Panc1 (cell line): Measurements from ENCODE around the gene HSPB9. TPM values are rescaled to one million over a fixed set of nuclear protein-coding genes. Genes with fewer than 3 reads are reported as not detected.

ENCODE experiments used
- ATAC-seq: fragments of 200-7000 bp; cut with Tn5 transposase; 2 replicates; pipeline ENCODE4 v1.9.1; 2020; ENCODE audit warnings: mild to moderate bottlenecking, moderate library complexity
- BruUV-seq: library from RNA; stranded (reverse); fragments of 400-500 nt; replicated peaks from 2 replicates; lab custom pipeline; 2021; lab: Mats Ljungman, UMichigan
- CTCF ChIA-PET: fragments of 300-600 bp; sonication (Branson Sonifier 250); formaldehyde crosslinking; loops from one replicate; lab custom pipeline; 2022; ENCODE audit warnings: antibody characterized with exemption; lab: Charles Lee
- POLR2A ChIA-PET: fragments of 300-600 bp; sonication (Branson Sonifier 250); formaldehyde crosslinking; loops from one replicate; lab custom pipeline; 2022; ENCODE audit warnings: antibody characterized with exemption; lab: Charles Lee
- DNase-seq: peaks from one replicate; pipeline ENCODE4 v3.0.0-alpha.2; 2010; ENCODE audit warnings: low read depth, low spot score
- H3K27ac ChIP-seq: 2 replicates; pipeline ENCODE4 v1.5.1; 2011; ENCODE audit warnings: mild to moderate bottlenecking, low read length, inconsistent platforms
- H3K27me3 ChIP-seq: fragments of 200-500 bp; sonication (Bioruptor generic); 2 replicates; pipeline ENCODE4 v1.6.0; 2014; ENCODE audit warnings: low read length, inconsistent platforms; ENCODE audit not compliant: control insufficient read depth, insufficient read depth
- H3K36me3 ChIP-seq: fragments of 200-500 bp; sonication (Bioruptor generic); 2 replicates; pipeline ENCODE4 v1.5.1; 2014; ENCODE audit warnings: inconsistent platforms, mild to moderate bottlenecking, low read length, moderate library complexity; ENCODE audit not compliant: control insufficient read depth, insufficient read depth
- H3K4me1 ChIP-seq: 2 replicates; pipeline ENCODE4 v1.5.1; 2011; ENCODE audit warnings: inconsistent platforms, mild to moderate bottlenecking, low read length, moderate library complexity; ENCODE audit not compliant: control insufficient read depth, insufficient read depth
- H3K4me3 ChIP-seq, 2 experiments: 2 replicates each; pipeline ENCODE4 v1.5.1; 2011 to 2012; ENCODE audit warnings: low read depth in 2 of 2, low read length in 2 of 2, mild to moderate bottlenecking in 2 of 2, inconsistent platforms in 1 of 2, moderate library complexity in 1 of 2
- H3K9me3 ChIP-seq: fragments of 200-500 bp; sonication (Bioruptor generic); 2 replicates; pipeline ENCODE4 v1.5.1; 2014; ENCODE audit warnings: low read depth, mild to moderate bottlenecking, inconsistent platforms, low read length, moderate library complexity; ENCODE audit not compliant: control insufficient read depth, insufficient read depth
- POLR2AphosphoS5 ChIP-seq: IDR thresholded peaks from 2 replicates; pipeline ENCODE4 v1.6.1; 2012; ENCODE audit warnings: mild to moderate bottlenecking, low read depth, low read length, moderate library complexity
- REST ChIP-seq, 2 experiments: IDR thresholded peaks; 2 replicates each; pipeline ENCODE4 v1.6.1; 2011 to 2012; ENCODE audit warnings: low read depth in 2 of 2, control low read depth in 1 of 2, low read length in 1 of 2, mild to moderate bottlenecking in 1 of 2, moderate library complexity in 1 of 2; ENCODE audit not compliant: insufficient read depth in 1 of 2
- SIN3A ChIP-seq: IDR thresholded peaks from 2 replicates; pipeline ENCODE4 v1.6.1; 2012; ENCODE audit warnings: low read depth, mild to moderate bottlenecking, low read length, moderate library complexity, borderline replicate concordance; ENCODE audit not compliant: insufficient read depth
- TCF7L2 ChIP-seq: IDR thresholded peaks from 2 replicates; pipeline ENCODE4 v1.6.1; 2011; ENCODE audit warnings: mild to moderate bottlenecking, low read depth, low read length, inconsistent platforms
- in situ Hi-C: cut with HindIII; loops from 2 replicates; pipeline ENCODE4 v1.10.0; 2016; ENCODE audit warnings: low sequenced_read_pairs, low pct_unique_long_range_greater_than_20kb
- intact Hi-C: fragments of 100-400 bp; cut with micrococcal nuclease; formaldehyde crosslinking; loops from one replicate; pipeline ENCODE4 v1.10.0; 2022; ENCODE audit not compliant: unreplicated experiment
- total RNA-seq: library from RNA; stranded (reverse); gene quantifications from one replicate; pipeline ENCODE4 v1.2.1, GENCODE V29; 2021; ENCODE audit not compliant: unreplicated experiment
- TF ChIP-seq, protein P1 (sequence below): fragments of 450-650 bp; IDR thresholded peaks from 2 replicates; pipeline ENCODE4 v1.5.1; 2017; ENCODE audit warnings: mild to moderate bottlenecking

HSPB9 gene
- total RNA-seq, 1 experiment from 2014 or later = not detected

DNA sequence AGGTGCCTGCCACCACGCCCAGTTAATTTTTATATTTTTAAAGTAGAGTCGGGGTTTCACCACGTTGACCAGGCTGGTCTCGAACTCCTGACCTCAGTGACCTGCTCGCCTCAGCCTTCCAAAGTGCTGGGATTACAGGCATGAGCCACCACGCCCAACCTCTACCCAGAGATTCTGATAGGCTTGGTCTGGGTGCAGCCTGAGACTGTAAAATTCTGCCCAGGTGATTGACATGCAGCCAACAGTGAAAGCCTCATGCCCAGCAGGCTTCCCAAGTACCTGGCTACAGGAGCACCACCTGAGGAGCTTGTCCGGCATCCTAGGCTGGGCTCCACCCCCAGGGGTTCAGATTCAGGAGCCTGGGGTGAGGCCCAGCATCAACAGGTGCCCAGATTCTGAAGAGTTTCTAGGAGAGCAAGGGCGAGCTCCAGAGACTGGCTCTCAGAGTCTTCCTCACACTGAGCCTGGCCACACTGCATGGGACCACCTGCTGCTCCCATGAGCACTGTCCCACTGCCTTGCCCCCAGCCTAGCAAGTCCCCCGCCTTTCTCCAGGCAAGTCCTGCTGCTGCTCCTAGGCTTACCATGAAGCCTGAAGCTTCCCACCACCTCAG, 41.0 kb upstream of the HSPB9 start:
- Histone ChIP-seq H3K27me3 (no peaks in the 10 kb centered on the region), H3K4me3 (no peak overlapping the region), H3K9me3 (no peaks in the 10 kb centered on the region), H3K36me3 (no peaks in the 10 kb centered on the region), H3K27ac (no peak overlapping the region), H3K4me1 (no peaks in the 10 kb centered on the region)
- ChIA-PET POLR2A (no interaction called here), CTCF (no interaction called here)
- no peak for TF ChIP-seq TCF7L2
- TF ChIP-seq, protein P1, sequence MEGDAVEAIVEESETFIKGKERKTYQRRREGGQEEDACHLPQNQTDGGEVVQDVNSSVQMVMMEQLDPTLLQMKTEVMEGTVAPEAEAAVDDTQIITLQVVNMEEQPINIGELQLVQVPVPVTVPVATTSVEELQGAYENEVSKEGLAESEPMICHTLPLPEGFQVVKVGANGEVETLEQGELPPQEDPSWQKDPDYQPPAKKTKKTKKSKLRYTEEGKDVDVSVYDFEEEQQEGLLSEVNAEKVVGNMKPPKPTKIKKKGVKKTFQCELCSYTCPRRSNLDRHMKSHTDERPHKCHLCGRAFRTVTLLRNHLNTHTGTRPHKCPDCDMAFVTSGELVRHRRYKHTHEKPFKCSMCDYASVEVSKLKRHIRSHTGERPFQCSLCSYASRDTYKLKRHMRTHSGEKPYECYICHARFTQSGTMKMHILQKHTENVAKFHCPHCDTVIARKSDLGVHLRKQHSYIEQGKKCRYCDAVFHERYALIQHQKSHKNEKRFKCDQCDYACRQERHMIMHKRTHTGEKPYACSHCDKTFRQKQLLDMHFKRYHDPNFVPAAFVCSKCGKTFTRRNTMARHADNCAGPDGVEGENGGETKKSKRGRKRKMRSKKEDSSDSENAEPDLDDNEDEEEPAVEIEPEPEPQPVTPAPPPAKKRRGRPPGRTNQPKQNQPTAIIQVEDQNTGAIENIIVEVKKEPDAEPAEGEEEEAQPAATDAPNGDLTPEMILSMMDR = no peak
- TF ChIP-seq POLR2AphosphoS5 = no peak
- TF ChIP-seq REST (IDR thresholded peaks at IDR 0.05; ENCODE audit: insufficient read depth in 1 of 2, low read depth in 2 of 2, low read length in 1 of 2) = no peak
- intact Hi-C loops (no loop called here), in situ Hi-C loops (no loop called here)
- DNase-seq (no peak), ATAC-seq (no peak)
- BruUV-seq = no TSS peak

DNA sequence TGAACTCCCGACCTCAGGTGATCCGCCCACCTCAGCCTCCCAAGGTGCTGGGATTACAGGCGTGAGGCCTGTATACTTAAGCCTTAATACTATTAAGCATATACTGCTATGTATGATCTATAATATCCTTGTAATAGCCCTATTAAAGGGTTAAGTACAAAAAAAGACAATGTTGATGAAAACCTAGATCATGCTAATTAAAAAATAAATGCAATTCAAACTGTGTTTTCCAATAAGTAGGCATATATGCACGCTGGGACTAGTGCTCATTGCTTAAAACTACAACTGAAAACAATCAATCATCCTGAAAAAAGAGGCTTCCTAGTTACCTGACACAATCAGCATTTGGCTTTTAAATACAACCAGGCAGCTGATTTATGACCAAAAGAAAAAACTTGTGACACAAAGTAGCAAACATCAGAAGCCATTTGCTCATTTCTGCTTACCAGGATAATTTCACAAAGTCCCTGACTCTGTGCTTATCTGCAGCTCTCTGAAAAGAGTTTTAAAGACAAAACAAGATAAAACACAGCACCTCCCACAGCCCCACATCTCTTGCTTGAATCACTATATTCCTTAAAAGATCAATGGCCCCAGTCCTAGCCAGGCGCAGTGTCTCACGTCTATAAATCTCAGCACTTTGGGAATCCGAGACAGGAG, 35.4 kb upstream of the HSPB9 start:
- ChIA-PET POLR2A (no interaction called here), CTCF (no interaction called here)
- no peak overlapping the region for H3K4me3 ChIP-seq
- intact Hi-C loops = no loop called here
- H3K36me3 ChIP-seq = no peaks in the 10 kb centered on the region
- DNase-seq (no peak), ATAC-seq (no peak)
- TF ChIP-seq SIN3A (no peak), TCF7L2 (no peak), REST (IDR thresholded peaks at IDR 0.05; ENCODE audit: insufficient read depth in 1 of 2, low read depth in 2 of 2, low read length in 1 of 2) (no peak), POLR2AphosphoS5 (no peak)
- TF ChIP-seq, protein P1 = no peak
- H3K27me3 ChIP-seq = no peaks in the 10 kb centered on the region
- no peak overlapping the region for H3K27ac ChIP-seq
- H3K9me3 ChIP-seq = no peaks in the 10 kb centered on the region
- H3K4me1 ChIP-seq = no peaks in the 10 kb centered on the region
- BruUV-seq = no TSS peak
- in situ Hi-C loops = no loop called here
